Vagina (tissue), 2 donors: ENCODE results near the gene WDR26.

Source experiments
- POLR2A ChIP-seq, 2 donors: fragments of 450-650 bp; IDR thresholded peaks; one replicate each; pipeline ENCODE4 v1.6.1; 2017; ENCODE audit warnings: antibody characterized with exemption in 2 of 2, mild to moderate bottlenecking in 2 of 2, moderate library complexity in 2 of 2
- POLR2AphosphoS5 ChIP-seq, 2 donors: sonication (generic); formaldehyde crosslinking; IDR thresholded peaks; one replicate each; pipeline ENCODE4 v1.9.0; 2017; ENCODE audit warnings: antibody characterized with exemption in 2 of 2, mild to moderate bottlenecking in 2 of 2, low read depth in 1 of 2; ENCODE audit not compliant: insufficient read depth in 1 of 2
- TF ChIP-seq, protein P1 (sequence below), 3 experiments: fragments of 450-650 bp in 2 of 3; fragments of 200-600 bp in 1 of 3; sonication (generic) in 1 of 3; IDR thresholded peaks; one replicate each; pipeline ENCODE4 v1.5.1; 2017 to 2019; ENCODE audit warnings: antibody characterized with exemption in 3 of 3, mild to moderate bottlenecking in 2 of 3, moderate library complexity in 2 of 3

DNA sequence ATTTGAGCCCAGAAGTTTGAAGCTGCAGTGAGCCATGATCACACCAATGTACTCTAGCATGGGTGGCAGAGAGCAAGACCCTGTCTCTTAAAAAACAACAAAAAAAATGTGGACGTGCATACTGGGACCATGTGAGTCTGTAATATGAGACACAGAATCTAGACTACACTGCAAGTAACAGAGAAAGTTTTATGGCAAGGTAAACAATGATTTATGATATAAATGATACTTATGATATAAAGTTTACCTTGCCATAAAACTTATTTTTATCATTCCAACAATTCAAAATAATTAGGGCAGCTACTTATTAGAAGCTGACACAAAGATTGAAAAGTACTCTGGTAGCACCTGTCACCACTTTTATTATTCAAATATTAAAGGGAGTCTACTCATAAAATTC is 34.7 kb downstream of the WDR26 start:
- no peak for TF ChIP-seq POLR2AphosphoS5 (IDR thresholded peaks at IDR 0.05; ENCODE audit: insufficient read depth in 1 of 2, low read depth in 1 of 2)
- no peak for TF ChIP-seq POLR2A (IDR thresholded peaks at IDR 0.05)
- TF ChIP-seq, protein P1, sequence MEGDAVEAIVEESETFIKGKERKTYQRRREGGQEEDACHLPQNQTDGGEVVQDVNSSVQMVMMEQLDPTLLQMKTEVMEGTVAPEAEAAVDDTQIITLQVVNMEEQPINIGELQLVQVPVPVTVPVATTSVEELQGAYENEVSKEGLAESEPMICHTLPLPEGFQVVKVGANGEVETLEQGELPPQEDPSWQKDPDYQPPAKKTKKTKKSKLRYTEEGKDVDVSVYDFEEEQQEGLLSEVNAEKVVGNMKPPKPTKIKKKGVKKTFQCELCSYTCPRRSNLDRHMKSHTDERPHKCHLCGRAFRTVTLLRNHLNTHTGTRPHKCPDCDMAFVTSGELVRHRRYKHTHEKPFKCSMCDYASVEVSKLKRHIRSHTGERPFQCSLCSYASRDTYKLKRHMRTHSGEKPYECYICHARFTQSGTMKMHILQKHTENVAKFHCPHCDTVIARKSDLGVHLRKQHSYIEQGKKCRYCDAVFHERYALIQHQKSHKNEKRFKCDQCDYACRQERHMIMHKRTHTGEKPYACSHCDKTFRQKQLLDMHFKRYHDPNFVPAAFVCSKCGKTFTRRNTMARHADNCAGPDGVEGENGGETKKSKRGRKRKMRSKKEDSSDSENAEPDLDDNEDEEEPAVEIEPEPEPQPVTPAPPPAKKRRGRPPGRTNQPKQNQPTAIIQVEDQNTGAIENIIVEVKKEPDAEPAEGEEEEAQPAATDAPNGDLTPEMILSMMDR (IDR thresholded peaks at IDR 0.05), result no peak
